Islet precursor cell (in vitro differentiated cells): Measurements from ENCODE around the gene MGAT5B.
A peak's percentile ranks its signal among the peaks of the same experiment; 100 is the strongest.

Experiments
- DNase-seq: peaks from one replicate; pipeline ENCODE4 v3.0.0-alpha.2; 2018

MGAT5B gene

DNA sequence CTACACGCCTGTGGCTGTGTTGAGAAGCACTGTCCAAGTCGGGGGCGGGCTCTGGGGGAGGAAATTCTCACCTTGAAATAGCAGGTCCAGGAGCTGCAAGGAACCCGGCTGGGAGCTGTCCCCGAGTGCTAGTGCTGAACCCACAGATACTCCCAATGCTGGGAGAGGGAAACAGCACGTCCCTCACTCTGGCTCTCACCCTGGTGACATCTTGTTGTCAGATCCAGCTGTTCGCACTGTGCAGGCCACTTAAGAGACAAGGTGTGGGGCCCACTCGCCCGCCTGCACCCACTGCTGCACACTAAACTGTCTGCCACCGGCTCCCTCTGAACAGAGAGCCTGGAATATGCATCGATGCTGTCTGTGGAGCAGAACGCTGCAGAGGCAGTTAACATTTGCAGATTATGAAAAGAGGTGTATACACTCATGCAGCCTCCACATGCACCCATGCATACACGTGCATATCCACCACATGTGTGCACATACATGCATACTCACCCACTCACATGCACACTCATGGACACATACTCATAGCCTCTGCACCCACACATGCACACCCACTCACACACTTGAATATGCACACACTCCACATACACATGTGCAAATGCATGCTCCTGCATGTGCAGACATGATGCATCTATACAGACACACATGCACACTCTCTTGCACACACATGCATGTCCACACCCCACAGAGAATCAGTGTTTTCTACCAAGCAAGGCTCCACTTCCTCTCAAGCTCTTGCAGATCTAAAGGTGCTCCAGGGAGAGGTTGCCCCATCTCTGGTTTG, 42.0 kb downstream of the MGAT5B start:
- peak; percentile 95 for DNase-seq

DNA sequence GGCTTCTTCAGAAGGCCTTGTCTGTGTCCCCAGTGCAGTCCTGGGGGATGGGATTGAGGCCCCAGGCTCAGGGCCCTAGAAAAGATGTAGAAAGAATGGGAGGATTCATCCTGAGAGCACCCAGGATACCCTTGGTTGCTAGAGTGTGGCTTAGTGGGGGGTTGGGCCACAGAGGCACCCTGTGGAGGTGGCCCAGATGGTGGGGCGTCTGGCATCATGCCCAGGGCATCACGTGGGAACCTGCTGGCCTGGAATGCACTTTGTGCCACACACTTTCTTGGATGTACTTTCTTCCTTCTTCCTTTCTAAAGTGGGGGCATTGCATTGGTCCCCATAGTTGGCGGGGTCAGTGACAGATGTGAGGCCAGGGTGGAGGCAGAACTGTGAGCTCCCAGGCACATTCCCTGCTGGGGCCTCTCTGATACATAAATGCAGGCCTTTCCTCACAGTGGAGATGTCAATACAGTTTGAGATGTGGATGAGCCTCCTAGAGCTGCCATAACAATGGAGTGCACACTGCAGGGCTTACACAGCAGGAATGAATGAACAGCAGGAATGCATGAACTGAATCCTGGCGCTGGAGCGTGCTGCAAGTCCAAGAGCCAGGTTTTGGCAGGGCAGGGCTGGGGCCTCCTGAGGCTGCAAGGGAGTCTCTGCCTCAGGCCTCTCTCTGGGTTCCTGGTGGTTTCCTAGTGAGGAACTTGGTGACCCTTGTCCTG, 43.3 kb downstream of the MGAT5B start:
- DNase-seq: no peak

DNA sequence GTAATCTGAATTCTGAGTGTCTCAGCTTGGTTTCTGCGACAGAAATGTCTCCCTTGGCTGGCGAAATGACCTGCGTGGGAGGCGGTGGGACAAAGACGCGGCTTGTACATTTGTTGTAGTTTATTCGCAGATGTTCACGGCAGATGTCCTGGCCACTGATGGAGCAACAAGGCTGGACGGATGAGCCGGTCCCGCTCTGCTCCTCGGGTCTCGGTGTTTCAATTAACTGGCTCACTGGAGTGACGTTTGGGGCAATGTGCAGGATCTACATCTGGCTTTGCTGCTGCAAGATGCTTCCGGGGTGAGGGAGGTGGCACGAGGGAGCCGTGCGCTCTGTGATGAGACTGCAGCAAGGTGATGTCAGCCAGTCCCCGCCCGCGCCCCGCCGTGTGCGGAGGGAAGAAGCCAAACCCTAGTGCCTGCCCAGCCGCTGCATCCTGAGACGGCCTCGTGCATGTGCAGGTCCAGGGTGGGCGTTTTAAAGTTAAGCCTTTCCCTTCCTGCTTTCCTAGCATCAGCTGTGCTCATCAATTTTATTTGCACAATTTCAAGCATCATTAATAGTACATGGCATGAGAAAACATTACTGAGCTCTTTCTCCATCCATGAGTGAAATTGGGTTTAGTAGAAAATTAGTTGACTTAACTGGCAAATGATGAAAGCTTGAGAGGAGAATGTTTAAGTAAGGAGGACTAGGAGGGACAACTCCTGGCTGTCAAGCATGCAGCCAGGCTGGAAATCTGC, 44.4 kb downstream of the MGAT5B start:
- no peak for DNase-seq

DNA sequence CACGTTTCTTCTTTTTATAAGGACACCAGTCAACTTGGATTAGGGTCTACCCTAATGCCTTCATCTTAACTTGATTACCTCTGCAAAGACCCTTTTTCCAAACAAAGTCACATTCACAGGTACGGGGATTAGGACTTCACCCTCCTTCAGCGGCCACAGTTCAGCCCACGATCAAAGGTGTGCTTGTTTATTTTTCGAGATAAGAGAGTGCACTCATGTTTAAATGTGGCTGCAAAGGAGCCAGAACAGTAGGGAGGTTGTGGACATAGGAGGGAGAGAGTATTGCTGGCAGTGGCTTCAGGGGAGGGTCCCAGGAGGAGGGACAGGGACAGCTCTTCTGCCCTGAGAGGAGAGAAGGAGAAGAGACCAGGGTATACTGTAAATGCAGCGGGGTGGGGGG, 46.7 kb downstream of the MGAT5B start:
- no peak for DNase-seq

DNA sequence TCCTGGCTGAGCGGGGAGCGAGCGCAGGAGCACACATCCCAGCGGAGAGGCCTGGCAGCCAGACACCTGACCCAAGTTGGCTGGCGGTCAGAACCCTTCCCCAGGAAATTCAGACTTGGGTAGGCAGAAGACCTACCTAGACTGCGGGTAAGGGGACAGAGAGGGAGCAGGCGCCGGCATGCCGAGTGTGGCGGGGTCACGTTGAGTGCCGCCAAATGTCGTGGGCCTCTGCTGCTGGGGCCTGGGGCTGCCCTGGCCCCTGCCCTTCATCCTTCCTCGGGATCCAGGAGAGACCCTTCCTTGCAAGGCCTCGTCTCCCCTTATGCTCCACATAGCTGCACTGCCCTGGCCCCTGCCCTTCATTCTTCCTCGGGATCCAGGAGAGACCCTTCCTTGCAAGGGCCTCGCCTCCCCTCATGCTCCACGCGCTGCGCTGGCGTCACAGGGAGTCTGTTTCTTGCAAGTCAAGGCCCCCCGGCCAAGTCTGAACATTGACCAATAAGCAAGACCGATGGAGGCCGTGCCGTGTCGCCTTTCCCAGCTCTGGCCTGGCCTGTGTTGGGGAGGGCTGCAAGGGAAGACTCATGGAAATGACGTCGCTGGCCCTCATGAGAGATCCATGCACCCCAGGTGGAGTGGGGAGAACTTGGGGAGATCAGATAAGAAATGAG, 47.8 kb downstream of the MGAT5B start:
- DNase-seq: no peak

DNA sequence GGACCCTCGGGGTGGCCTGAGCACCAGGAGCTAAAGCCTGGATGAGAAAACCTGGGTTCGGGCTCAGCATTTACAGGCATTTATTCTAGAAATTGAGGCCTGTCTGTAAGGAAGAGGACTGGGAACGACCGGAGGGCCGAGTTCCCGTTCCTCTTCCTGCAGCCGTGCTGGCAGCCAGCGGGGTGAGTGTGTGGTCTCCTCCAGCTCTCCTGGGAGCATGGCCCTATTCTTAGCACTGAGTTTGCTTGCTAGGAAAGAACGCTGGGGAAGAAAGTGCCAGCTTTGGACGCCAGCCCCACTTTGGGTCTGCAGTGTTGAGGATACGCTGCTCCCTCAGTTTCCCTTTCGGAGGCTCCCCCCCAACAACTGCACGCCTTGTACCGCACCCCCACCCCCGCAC, 49.6 kb downstream of the MGAT5B start:
- DNase-seq: no peak

DNA sequence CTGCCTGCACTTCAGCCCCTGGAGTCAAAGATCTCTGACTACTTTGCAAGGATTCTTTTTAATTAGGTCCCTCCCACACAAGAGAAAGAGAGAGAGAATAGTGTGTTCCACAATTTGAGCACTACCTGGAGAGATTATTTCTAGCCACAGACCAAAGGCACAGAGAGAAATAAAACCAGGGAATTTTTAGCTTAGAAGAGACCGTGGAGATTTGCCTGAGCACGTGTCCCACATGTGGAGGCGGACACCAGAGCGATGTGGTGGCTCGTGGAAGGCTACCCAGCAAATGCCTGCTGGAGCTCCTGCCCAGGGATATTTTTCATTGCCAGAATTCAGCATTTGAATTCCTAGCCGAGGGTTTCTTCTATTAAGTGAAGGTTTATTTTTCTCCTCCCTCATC, 50.6 kb downstream of the MGAT5B start:
- no peak for DNase-seq

DNA sequence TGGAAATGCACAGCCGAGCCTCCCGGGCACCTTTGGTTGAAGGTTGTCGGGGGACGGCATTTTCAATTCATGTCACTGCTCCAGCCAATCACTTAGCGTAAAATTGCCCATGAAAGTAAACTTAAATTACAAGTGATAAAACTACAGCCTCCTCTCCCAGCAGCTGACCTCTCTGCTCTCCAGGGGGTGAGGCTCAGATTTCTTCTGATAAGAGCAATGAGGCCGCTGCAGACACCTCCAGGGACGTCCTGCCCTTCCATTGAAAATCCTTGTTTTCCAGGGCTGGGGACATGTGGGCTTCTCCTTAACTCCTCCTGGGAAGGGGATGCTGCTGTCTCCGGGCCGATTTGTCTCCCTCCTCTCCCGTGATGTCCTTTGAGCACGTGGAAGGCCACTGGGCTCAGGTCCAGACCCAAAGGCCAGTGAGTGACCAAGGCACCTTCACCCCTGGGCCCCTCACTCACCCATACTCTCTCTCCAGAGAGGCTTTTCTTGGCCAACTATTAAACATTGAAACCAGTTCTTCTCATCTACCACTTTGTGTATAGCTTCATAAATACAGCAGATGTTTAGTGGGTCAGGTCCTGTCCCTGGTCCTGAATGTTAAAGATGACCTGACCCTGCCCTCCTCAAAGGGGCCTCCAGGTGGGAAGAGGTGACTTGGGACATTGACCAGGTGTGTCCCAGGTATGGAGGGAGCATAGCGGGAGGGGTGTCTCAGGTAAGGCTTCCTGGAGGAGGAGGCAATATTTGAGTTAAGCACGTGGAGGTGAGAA, 52.3 kb downstream of the MGAT5B start:
- DNase-seq: no peak

DNA sequence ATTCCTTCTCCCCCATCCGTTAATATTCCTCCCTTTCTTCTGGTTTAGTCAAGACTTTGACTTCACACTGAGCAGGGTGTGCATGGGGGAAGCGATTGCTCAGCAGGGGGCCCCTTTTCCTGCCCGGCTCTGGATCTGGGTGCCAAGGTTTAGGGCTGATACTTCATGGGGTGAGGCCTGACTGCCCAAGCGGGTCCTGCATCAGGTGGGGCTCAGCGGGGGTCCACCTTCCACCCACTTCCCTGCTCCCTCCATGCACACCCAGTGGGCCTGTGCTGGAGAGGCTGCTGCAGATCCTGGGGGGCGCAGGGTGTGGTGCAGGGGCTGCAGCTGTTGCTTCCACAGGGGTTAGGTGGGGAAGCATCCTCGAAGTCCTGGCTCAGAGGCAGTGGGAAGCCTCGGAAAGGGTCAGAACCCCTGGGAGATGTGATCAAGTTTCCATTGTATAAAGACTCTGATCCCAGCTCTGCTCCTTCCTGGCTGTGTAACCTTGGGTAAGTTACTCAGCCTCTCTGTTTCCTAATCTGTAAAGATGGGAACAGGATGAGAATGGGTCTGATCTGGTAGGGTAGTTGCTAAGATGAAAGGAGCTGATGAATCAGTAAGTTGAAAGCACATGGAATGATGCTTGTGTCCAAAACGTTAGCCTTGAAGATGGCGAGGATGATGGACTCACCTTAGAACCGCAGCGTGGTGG, 53.3 kb downstream of the MGAT5B start:
- no peak for DNase-seq

DNA sequence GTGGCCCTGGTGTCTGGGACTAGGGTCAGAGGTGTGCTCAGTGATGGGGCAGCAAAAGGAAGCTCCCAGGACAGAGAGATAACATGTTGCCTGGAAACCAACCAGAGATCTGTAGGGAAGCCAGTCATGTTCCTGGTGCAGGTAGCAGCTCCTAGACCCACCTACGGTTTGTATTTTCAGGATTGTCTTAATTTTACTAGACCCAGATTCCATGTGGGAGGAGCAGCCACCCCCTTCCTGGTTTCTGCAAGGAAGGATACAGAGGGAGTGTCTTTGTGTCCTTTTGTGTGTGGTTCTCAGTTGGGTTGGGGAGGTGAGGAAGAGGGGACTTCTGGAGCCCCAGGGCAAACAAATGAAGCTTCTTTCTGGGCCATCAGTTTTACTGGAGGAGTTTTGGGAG, 53.9 kb downstream of the MGAT5B start:
- no peak for DNase-seq

DNA sequence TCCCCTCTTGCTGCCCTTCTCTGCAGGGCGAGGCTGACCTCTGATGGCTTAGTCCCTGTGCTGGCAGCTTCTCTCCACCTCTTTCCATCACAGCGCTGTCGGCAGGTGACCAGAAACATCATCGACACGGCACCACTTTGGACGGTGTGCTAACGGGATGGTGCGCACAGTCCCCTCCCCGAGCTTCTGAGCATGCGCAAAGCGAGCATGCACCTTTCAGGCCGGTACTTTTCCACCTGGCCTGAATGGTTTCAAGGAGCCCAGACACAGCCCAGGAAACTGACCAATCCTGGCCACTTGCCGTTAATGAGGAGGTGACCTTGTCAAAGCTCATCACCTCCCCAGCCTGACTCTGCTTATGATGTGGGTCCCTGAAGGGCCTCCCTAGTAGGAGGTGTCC, 54.8 kb downstream of the MGAT5B start:
- DNase-seq: no peak

DNA sequence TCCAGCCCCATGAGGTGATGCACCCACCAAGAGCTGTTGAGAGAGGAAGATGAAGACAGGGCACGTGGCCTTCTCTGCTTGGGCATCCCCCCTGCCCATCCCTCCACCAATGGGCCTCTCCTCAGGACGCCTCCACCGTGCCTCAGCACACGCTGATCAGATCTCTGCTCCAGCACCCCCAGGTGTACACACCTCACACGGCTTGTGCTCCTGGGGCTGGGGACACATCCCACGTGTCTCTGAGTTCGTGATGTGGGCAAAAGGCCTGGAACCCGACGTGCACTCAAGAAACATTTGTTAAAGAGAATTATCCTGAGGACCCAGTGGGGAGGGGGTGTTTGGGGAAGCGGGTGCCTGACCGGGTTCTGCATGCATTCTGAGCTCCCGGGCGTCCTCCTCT, 55.3 kb downstream of the MGAT5B start:
- DNase-seq: no peak

DNA sequence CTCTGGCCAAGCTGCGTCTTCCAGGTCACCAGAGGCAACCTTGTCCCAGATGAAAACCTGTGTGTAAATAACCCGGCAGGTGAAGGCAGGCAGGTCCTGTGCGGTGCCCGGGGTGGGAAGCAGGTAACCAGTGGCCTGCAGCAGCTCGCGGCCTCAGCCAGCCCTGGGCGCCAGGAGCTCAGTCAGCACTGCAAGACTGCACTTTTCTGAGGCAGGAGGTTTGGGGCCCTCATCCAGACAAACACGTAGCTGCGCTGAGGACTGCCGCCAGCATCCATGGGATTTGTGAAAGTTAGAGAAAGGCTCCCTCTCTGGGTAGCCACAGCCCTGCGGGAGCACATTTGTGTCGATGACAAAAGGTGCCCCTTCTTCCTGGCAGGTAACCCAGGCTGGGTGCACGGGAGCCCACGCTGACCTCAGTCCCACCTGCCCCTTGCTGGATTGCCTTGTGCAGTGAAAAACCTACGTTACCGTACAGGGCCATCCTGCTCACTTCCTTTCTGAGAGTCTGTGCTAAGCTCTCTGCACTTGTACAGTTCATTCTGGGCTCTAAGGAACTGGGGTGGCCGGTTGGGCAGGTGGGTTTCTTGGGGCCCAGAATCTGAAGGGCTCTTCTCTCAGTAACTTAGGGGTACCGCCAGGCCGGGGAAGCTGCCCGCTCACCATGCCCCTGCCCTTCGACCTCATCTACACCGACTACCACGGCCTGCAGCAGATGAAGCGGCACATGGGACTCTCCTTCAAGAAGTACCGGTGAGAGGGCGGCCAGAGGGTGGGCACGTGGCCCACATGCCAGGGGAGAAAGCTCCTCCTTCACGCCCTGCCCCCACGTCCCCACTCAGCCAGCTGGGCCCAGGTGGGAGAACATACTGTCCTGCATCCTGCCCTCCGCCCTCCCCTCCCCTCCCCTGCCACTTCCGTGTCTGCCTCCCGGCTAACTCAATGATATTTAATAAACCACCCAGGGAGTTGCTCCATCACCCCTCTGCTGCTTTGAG, 56.4 kb downstream of the MGAT5B start:
- DNase-seq: no peak

DNA sequence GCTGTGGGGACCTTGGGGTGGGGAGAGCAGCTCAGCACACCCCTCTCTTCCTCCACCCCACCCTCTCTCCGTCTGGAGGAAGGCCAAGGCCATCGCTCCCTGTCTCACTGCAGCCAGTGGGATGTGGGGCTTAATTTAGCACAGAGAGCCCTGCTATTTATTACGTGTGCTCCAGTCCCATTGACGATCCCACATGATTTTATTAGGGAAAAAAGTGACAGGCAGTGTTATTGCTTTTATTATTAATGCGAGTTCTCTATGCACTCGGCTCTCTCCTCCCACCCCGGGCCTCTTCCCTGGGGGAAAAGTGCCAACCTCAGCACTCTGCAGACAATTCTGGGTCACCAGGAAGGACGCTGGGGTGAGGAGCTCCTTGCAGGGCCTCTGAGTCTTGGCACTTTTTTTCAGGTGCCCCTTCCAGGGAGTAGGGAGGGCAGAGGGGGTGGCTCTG, 57.3 kb downstream of the MGAT5B start:
- no peak for DNase-seq

DNA sequence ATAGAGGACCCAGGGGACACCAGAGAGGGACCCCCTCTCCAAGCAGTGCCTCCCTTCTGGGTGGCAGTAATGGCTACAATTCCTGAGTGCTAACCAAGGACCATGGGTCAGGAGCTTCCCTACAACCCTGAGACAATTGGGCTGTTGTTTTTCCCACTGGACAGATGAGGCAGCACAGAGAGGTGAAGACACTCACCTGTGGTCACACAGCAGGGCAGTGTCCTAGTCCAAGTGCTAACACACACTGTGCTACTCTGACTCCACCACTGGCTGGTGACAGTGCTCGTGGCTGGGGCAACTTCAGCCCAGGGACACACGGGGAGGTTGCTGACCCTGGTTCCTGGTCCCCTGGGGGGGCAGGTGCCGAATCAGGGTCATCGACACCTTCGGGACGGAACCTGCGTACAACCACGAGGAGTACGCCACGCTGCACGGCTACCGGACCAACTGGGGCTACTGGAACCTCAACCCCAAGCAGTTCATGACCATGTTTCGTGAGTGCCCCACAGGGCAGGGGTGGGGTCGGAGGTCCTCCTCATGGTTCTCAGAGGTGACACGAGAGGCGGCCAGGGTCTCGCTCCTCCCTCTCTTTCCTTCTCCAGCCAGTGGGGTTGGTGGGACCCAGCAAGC, 58.1 kb downstream of the MGAT5B start:
- no peak for DNase-seq

DNA sequence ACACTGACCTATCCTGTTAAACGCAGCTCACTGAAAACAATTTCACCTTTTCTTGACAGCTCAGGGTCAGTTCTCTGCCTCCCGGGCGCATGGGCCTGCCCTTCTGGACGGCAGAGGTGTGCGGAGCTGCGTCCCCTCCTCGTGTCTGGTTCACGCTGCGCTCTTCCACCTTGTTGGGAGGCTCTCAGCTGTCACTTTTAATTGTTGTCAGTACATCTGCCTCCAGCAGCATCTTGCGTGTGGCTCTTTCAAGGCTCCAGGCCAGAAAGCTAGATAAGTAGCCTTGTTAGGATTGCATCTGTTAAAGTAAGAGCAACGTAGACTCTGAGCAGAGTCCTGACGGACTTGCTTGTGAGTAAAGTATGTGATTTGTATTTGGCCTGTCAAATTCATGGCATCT, 59.4 kb downstream of the MGAT5B start:
- DNase-seq: no peak

DNA sequence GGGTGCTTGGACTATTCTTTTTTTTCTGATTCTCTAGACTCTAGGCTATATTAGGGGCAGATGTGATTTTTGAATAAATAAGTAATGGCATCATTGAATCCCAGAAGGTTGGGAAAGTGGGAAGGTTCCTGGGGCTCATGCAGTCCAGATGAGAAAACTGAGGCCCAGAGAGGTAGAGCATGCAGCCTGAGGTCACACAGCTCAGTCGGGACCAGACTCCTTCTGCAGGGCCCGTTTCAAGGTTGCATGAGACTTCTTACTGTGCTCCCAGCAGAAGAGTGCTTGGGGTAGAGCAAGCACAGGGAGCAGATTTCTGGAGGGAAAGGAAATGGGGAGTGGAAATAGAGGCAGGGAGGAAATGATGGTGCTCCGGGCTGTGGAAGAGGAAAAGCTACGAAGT, 59.8 kb downstream of the MGAT5B start:
- DNase-seq: no peak

DNA sequence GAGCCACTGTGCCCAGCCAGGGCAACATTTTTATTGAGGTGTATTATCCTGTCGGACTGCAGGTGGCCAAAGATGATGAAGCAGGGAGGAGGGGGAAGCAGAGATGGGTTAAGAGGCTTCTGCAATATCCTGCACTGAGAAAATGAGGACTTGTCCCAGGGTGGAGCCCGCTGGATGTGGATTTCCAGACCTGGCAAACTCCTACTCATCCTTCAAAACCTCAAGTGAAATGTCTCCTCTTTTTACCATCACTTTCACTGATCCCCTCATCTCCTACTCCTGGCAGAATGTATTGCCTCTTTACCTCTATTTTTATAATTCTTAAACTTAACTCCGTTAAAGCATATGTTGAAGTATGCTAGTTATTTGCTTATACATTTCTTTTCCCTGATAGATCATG, 60.9 kb downstream of the MGAT5B start:
- DNase-seq: no peak

DNA sequence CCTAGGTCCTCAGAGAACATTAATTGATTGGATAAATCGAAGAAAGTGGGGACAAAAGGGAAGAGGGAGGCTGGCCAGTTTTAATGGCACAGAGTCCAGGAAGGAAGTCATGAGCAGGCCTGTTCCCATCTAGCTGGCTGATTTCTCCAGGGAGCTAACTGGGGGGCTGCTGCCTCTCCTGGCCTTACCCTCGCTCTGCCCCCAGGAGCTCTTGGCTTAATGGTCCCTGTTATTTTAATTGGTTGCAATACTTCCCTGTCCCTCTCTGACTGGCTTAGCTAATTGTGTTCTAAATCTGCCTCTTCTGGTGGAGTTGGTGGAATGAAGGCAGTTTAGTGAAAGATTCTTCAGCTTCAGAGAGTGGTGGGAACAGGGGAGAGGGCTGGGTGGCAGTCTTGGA, 61.4 kb downstream of the MGAT5B start:
- no peak for DNase-seq

DNA sequence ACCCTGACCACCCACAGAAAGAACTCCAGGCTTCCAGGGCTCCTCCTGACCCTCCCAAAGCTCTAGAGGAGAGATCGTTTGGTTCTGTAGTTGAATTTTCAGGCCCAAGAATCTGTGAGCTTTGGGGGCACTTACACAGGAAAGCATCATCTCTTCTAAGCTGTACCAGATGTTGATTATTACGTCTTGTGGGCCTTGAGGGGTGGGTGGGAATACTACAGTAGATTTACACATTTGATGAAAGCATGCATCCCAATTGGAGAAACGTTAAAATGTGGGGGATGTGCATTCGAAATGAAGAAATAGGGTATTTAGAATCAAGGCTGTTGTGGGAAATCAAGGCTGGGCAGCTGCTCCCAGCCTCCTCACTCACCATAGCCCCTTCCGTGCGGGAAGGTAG, 61.9 kb downstream of the MGAT5B start:
- no peak for DNase-seq
